HUES64 (cell line): Measurements from ENCODE around the gene SH2D7.

Source experiments
- H3K27ac ChIP-seq: 2 replicates; pipeline ENCODE4 v1.7.0; 2013; ENCODE audit warnings: low read depth, low read length, inconsistent platforms
- H3K27me3 ChIP-seq: 2 replicates; pipeline ENCODE4 v1.6.1; 2013; ENCODE audit warnings: mild to moderate bottlenecking, low read length; ENCODE audit not compliant: insufficient read depth
- H3K36me3 ChIP-seq: 2 replicates; pipeline ENCODE4 v1.6.1; 2013; ENCODE audit warnings: mild to moderate bottlenecking, low read length; ENCODE audit not compliant: insufficient read depth
- H3K4me1 ChIP-seq: 2 replicates; pipeline ENCODE4 v1.6.1; 2013; ENCODE audit warnings: mild to moderate bottlenecking, low read length, moderate library complexity; ENCODE audit not compliant: insufficient read depth
- H3K4me3 ChIP-seq: 2 replicates; pipeline ENCODE4 v1.5.1; 2013; ENCODE audit warnings: mild to moderate bottlenecking, low read length, moderate library complexity
- H3K9ac ChIP-seq: 2 replicates; pipeline ENCODE4 v1.6.1; 2013; ENCODE audit warnings: mild to moderate bottlenecking, low read depth, low read length
- H3K9me3 ChIP-seq: 2 replicates; pipeline ENCODE4 v1.6.1; 2013; ENCODE audit warnings: low read depth, low read length; ENCODE audit not compliant: insufficient read depth
- WGBS: fragments of 150-250, 120-280 bp; methylation state at CpG from one replicate; pipeline ENCODE4 v1.1.7; 2013; ENCODE audit warnings: missing lambda C conversion rate; 5-methylcytosine and 5-hydroxymethylcytosine counted together

The SH2D7 gene

GRCh38 chr15:78063217-78063616 is 29.1 kb upstream of the SH2D7 start:
- peaks cover 31% of the 10 kb centered on the region for H3K4me1 ChIP-seq
- no peak overlapping the region for H3K4me3 ChIP-seq
- H3K27me3 ChIP-seq: no peaks in the 10 kb centered on the region
- H3K36me3 ChIP-seq: no peaks in the 10 kb centered on the region
- H3K27ac ChIP-seq: no peak overlapping the region
- H3K9ac ChIP-seq: no peak overlapping the region
- no peaks in the 10 kb centered on the region for H3K9me3 ChIP-seq

GRCh38 chr15:78063970-78064385 is 28.4 kb upstream of the SH2D7 start:
- Histone ChIP-seq H3K27ac (no peak overlapping the region), H3K36me3 (no peaks in the 10 kb centered on the region), H3K27me3 (no peaks in the 10 kb centered on the region), H3K9ac (no peak overlapping the region), H3K4me1 (peaks cover 38% of the 10 kb centered on the region), H3K4me3 (no peak overlapping the region), H3K9me3 (no peaks in the 10 kb centered on the region)
- WGBS: 95% methylated on average over 4 of the region's 5 CpGs

- H3K4me1 ChIP-seq: peaks cover 43% of the 10 kb centered on the region
- no peak overlapping the region for H3K9ac ChIP-seq
- 93% methylated on average over 2 of the region's 2 CpGs for WGBS
These were observed 27.8 kb upstream of the SH2D7 start for GRCh38 chr15:78064544-78064943.

GRCh38 chr15:78065284-78065872 is 27.0 kb upstream of the SH2D7 start:
- H3K9ac ChIP-seq: no peak overlapping the region
- no peaks in the 10 kb centered on the region for H3K27me3 ChIP-seq

More at GRCh38 chr15:78064544-78064943, 27.8 kb upstream of the SH2D7 start:
- H3K27me3 ChIP-seq: no peaks in the 10 kb centered on the region
- H3K9me3 ChIP-seq: no peaks in the 10 kb centered on the region
- no peak overlapping the region for H3K4me3 ChIP-seq
- no peak overlapping the region for H3K27ac ChIP-seq
- no peaks in the 10 kb centered on the region for H3K36me3 ChIP-seq

DNA sequence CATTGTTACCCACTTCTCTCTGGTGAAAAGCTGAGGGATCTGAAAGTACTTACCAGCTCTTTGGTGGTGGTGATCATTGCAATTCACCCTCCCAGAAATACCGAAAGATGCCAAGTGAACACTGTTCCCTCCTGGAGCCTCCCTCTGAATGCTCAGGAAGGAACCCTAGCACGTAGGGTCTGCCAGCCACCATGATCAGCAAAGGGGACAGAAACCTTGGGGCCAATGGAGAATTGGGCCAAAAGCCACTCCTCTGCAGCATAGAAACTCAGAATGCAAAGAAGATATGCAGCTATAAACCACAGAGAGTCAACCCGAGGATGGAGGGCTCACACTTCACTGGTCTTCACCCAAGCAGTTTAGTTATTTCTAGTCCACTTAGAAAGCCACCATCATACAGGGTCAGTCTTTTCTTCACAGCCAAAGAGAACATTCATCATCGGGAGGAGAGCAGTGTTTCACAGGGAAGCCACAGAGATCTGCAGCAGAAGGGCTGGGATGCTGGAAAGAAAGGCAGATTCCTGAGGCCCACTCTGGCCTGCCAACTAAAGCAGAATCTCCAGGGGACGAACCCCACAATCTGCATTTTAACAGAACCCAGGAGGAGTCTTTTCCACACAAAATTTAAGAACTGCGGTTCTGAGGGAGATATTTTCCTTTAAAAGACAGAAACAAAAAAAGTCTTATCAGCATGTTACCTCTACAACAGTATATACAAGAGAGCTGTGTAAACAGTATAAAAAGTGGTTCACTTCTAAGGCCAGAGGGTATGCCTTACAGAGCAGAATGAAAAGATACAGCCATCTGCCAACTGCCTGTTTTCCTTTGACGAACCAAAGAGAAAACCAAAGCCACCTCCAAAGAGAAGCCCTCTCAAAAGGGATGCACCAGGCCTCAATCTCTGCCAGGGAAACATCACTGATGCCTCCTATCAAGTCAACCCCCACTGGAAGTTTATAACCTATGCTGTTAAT is 26.1 kb upstream of the SH2D7 start:
- Histone ChIP-seq H3K27ac (no peak overlapping the region), H3K4me3 (no peak overlapping the region), H3K4me1 (peaks cover 52% of the 10 kb centered on the region), H3K27me3 (no peaks in the 10 kb centered on the region), H3K36me3 (no peaks in the 10 kb centered on the region), H3K9me3 (no peaks in the 10 kb centered on the region), H3K9ac (no peak overlapping the region)
- 74% methylated on average over 6 of the region's 7 CpGs for WGBS

More at GRCh38 chr15:78065284-78065872, 27.0 kb upstream of the SH2D7 start:
- Histone ChIP-seq H3K9me3 (no peaks in the 10 kb centered on the region), H3K4me1 (peaks cover 51% of the 10 kb centered on the region), H3K36me3 (no peaks in the 10 kb centered on the region), H3K4me3 (no peak overlapping the region), H3K27ac (no peak overlapping the region)
- WGBS: 83% methylated on average over 5 of the region's 5 CpGs

- H3K9ac ChIP-seq: no peak overlapping the region
- no peaks in the 10 kb centered on the region for H3K27me3 ChIP-seq
- H3K9me3 ChIP-seq: no peaks in the 10 kb centered on the region
- WGBS: 82% methylated on average over 1 of the region's 1 CpG
- peaks cover 56% of the 10 kb centered on the region for H3K4me1 ChIP-seq
- no peak overlapping the region for H3K4me3 ChIP-seq
- H3K36me3 ChIP-seq: no peaks in the 10 kb centered on the region
- H3K27ac ChIP-seq: no peak overlapping the region
These were observed 24.8 kb upstream of the SH2D7 start for GRCh38 chr15:78067328-78068228.

GRCh38 chr15:78069052-78069414 is 23.3 kb upstream of the SH2D7 start:
- Histone ChIP-seq H3K9ac (no peak overlapping the region), H3K27me3 (no peaks in the 10 kb centered on the region), H3K4me3 (no peak overlapping the region), H3K27ac (no peak overlapping the region), H3K4me1 (peaks cover 59% of the 10 kb centered on the region), H3K9me3 (no peaks in the 10 kb centered on the region), H3K36me3 (no peaks in the 10 kb centered on the region)
- 85% methylated on average over 7 of the region's 7 CpGs for WGBS

DNA sequence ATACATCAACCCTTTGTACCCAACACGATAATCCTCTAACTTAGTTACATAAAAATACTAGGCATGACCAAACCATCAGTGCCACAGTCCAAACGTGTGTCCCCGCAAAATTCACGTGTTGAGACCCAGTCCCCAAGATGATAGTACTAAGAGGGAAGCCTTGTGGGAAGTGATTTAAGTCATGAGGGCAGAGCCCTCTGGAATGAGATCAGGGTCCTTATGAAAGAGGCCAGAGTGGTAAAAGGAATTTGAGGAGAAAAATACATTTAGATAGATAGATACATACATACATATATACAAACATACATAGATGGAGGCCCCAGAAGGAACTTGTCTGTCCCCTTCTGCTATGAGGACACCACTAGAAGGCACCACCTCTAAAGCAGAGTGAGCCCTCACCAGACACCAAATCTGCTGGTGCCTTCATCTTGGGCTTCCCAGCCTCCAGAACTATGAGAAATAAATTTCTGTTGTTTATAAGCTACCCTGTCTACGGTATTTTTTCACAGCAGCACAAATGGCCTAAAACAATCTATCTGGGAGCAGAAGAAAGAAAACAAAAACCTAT is 22.8 kb upstream of the SH2D7 start:
- Histone ChIP-seq H3K9ac (no peak overlapping the region), H3K27ac (no peak overlapping the region), H3K36me3 (no peaks in the 10 kb centered on the region), H3K4me3 (no peak overlapping the region), H3K4me1 (peaks cover 59% of the 10 kb centered on the region), H3K27me3 (no peaks in the 10 kb centered on the region), H3K9me3 (no peaks in the 10 kb centered on the region)
- WGBS: 90% methylated on average over 5 of the region's 5 CpGs

- WGBS: 91% methylated on average over 3 of the region's 4 CpGs
These were observed 22.2 kb upstream of the SH2D7 start for GRCh38 chr15:78070049-78070700.

DNA sequence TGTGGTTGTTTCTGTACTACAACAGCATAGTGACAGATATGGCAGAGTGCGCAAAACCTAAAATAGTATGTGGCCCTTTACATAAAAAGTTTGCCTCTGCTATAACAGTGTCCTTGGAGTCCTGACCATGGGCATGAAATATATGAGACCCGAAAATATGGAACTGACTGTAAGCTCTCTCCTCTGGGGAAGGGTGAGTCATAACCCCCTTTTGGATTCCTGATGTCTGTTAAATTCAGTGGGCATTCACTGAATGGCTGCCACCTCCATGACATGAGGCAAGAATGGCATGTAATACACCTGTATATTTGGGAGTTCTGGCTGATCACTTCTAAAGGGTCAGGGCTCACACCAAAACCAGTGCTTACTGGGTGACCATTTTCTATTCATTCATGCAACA is 21.0 kb upstream of the SH2D7 start:
- WGBS: 86% methylated on average over 2 of the region's 2 CpGs

More at GRCh38 chr15:78070049-78070700, 22.2 kb upstream of the SH2D7 start:
- no peak overlapping the region for H3K9ac ChIP-seq
- H3K27ac ChIP-seq: no peak overlapping the region
- H3K4me1 ChIP-seq: peaks cover 57% of the 10 kb centered on the region
- no peaks in the 10 kb centered on the region for H3K9me3 ChIP-seq
- no peaks in the 10 kb centered on the region for H3K36me3 ChIP-seq
- no peak overlapping the region for H3K4me3 ChIP-seq
- H3K27me3 ChIP-seq: no peaks in the 10 kb centered on the region

More for the DNA sequence above, 21.0 kb upstream of the SH2D7 start:
- H3K27ac ChIP-seq: no peak overlapping the region
- H3K36me3 ChIP-seq: no peaks in the 10 kb centered on the region
- H3K27me3 ChIP-seq: no peaks in the 10 kb centered on the region
- H3K9ac ChIP-seq: no peak overlapping the region
- no peak overlapping the region for H3K4me3 ChIP-seq
- no peaks in the 10 kb centered on the region for H3K9me3 ChIP-seq
- H3K4me1 ChIP-seq: peaks cover 51% of the 10 kb centered on the region
